GM19455 (cell line): ENCODE data around the gene GTPBP1.

Experiments
- ATAC-seq: cut with Tn5 transposase; IDR thresholded peaks from one replicate; pipeline ENCODE4 v1.9.1; 2021; ENCODE audit not compliant: unreplicated experiment

The GTPBP1 gene

DNA sequence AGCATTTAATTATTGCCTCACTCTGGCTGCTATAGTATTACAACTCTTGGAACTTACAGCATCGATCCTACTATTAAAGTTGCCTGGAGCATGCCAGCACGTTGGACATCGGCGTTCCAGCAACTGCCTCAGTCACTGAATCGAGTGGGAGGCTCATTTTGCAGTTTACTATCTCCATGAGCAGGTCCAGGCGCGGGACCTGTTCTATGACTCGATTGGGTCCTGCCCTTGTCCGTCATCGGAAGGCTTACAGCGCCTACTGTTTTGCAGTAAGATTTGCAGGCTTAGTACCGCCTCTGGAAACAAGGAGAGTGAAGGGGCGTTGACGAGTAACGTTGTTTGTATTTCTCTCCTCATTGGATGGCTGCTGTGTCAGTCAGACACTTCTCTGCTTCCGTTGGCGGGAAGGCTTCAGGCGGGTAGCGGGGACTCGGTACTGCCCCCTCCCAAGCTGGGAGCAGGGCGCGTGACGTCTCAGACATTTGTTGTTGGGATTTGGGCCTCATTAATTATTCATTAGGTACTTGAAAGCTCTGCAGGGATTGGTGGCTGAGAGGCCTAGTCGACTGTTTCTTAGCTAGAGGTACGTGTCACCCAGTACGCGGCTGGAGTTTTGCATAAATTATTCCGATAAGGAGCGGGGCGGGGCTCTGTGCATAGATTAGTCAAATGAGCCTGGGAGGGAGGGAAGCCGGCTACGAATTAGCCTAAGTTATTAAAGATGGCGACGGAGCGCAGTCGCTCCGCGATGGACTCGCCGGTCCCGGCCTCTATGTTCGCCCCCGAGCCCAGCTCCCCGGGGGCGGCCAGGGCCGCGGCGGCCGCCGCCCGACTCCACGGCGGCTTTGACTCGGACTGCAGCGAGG, at the start of gene GTPBP1:
Gene GTPBP1 (plus strand): TSS at position 710 of the 866 bp plus-strand sequence. CDS start 12 bp downstream, at position 722.
- ATAC-seq: peak; percentile 65

GRCh38 chr22:38656256-38657044, 49.3 kb upstream of the GTPBP1 start, which contains the start of the genes CBY1 and FAM227A:
Gene CBY1, plus strand, starts transcription at chr22:38656638. Its CDS starts 11,417 bp downstream, at chr22:38668055.
Gene FAM227A, minus strand, starts transcription at chr22:38656392. Its CDS starts 6,224 bp downstream, at chr22:38650168.
- peak; percentile 82 for ATAC-seq

GRCh38 chr22:38657045-38657909, 48.5 kb upstream of the GTPBP1 start:
- peak; percentile 32 for ATAC-seq

DNA sequence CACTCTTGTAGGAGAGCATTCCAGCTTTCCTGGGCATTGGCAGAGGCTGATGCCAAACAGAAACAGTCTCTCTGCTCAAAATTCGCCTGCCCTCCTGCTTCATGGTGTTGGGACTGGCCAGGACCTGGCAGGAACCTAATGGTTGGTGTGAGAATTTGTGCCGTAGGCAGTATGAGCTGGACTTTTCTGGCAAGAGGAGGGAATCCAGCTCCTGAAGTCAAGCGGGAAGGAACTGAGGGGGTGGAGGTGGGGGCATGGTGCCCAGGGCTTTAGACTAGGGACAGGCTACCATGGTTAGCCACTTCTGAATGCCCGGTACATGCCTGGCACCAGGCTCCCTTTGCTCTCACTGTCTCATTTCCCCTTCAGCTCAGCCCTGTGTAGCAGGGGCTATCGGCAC, 30.9 kb upstream of the GTPBP1 start:
- no peak for ATAC-seq

DNA sequence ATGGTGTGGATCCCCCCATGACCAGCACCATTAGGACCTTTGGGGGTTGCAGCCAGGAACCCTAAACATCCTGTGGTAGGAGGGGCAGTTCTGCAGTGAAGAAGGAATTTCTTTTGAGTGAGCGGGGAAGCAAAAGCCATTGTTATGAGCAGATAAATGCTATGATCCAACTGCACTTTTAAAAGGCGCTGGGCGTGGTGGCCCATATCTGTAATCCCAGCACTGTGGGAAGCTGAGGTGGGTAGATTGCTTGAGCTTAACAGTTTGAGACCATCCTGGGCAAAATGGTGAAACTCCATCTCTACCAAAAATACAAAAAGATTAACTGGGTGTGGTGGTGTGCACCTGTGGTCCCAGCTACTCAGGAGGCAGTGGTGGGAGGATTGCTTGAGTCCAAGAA, 29.9 kb upstream of the GTPBP1 start:
- no peak for ATAC-seq

DNA sequence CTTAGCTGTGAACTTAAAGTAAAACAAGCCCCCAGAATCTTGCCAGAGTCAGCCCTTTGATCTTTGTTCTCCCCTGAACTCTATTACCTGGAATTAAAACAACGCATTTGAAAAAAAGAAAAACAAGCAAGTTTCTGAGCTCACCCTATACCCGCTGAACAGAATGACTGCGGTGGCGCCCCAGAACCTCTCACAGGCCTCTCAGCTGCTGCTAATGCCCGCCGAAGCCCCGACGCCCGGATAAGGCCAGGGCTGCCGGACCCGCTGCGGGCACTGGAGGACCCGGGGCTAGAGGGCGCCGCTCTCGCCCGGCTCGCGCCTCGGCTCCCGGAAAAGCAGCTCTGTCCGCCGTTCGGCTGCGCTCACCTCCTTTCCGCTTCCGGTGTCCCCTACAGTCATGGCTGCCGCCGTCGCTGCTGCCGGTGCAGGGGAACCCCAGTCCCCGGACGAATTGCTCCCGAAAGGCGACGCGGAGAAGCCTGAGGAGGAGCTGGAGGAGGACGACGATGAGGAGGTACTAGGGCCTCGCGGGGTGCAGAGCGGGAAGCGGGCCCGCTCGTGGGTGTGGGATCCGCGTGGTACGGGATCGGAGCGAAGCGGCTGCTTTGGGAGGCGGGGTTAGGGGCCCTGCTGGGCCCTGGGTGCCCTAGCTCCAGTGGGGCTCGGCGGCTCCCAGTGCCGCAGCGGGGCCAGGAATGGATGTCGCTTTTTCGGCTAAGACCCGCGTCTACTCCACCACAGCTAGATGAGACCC, 24.0 kb upstream of the GTPBP1 start, which contains the start of gene TOMM22:
Gene TOMM22 (plus strand): TSS at position 376 of the 754 bp plus-strand sequence. CDS start 22 bp downstream, at position 398.
- ATAC-seq: peak; percentile 88

DNA sequence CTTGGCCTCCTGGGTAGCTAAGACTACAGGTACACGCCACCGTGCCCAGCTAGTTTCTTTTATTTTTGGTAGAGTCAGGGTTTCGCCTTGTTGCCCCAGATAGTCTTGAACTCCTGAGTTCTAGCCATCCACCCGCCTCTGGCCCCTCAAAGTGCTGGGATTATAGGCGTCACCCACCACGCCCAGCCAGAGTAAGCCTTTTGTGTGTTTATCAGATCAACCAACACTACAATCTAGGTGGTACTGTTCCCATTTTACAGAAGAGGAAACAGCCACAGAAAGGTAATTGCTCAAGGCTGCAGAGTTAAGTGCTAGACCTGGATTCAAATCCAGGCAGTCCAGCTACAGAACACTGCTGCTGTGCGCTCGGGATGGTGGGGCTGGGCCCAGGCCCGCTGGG, 20.8 kb upstream of the GTPBP1 start:
- ATAC-seq: no peak

GRCh38 chr22:38685761-38686160, 20.0 kb upstream of the GTPBP1 start:
- no peak for ATAC-seq

DNA sequence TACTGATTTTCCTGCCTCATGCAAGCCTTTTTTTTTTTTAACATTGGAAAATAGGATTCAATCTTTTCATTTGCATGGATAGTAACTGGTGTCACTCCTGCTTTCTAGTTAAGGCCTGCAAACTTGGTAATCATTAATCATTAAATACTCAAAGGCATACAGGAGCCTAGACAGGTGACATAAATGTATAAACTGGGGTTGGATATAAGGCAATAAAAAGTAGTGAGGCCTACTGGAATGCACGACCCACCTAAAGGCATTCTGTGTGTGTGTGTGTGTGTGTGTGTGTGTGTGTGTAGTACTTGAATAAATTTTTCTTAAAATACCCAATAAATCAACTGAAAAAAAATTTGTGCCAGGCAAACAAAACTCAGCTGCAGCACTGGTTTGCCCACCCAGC, 16.1 kb upstream of the GTPBP1 start:
- ATAC-seq: no peak

- ATAC-seq: no peak
These were observed 11.7 kb upstream of the GTPBP1 start for GRCh38 chr22:38694049-38694448.

- ATAC-seq: no peak
These were observed 10.8 kb upstream of the GTPBP1 start for GRCh38 chr22:38694940-38695339.

GRCh38 chr22:38696606-38697424, 8.9 kb upstream of the GTPBP1 start:
- no peak for ATAC-seq

DNA sequence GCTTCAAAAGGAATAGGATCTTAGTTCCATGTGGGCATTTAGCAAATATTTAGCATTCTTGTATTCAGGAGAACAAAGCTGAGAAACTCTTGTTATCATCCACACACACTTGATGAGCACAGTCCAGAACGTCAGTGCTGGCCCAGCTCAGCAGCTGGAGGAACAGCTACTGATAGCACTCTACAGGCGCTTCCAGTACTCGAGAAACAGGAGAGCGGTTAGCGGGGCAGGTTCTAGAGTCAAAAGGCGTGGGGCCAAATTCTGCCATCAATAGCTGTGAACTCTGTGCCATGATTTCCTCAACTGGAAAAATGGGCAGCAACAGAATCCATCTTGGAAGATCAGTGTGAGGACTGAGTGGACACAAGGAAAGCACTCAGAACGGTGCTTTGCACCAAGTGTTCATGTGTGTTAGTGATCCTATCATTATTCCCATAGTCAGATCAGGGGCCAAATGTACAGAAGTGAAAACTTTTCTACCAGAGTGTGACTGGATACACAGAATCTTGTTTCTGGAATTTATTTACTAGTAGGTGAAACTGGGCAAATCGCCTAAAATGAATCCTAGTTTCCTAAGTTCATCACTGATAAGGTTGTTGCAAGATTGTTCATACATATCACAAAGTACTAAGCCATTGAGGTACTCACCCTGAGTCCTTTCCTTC, 8.2 kb upstream of the GTPBP1 start:
- no peak for ATAC-seq

DNA sequence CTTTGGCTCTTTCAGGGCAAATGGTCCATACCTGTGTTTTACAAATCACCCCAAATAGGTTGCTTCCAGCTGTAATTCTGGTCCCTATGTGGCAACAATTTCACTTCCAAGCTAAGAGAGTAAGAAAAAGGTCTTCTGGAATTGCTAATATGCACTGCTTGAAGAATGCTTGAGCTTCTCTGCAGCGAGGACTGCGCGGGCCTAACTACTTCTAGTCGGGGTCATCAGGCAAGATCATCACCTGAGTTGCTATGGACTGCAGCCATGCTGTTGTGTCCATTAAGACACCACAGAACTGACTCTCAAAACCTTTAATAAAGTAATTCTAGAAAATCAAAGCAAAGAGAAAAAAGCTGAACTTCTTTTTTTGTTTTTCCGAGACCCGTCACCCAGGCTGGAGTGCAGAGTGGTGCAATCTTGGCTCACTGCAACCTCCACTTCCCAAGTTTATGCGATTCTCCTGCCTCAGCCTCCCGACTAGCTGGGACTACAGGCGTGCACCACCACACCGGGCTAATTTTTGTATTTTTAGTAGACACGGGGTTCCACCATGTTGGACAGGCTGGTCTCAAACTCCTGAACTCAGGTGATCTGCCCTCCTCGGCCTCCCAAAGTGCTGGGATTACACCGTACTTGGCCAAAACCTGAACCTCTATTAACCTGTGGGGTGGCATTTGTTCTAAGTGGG, 7.2 kb upstream of the GTPBP1 start:
- ATAC-seq: no peak

DNA sequence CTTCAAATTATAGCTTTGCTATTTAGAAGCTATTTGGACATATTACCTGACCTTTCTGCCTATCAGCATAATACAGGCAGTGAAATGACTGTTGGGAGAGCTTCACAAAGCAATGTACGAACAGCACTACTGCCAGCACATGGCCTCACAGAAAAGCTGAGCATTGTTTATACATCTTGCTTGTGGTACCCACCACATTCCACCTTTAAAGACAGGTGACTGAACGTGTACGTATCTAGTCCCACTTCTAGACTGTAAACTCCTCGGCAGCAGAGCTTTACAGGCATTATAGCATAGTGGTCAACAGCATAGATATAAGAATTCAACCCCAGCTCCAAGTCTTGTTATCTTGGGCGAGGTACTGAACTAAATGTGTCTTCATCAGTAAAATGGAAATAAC, 6.6 kb upstream of the GTPBP1 start:
- ATAC-seq: no peak

GRCh38 chr22:38699784-38700183, 6.0 kb upstream of the GTPBP1 start:
- no peak for ATAC-seq

GRCh38 chr22:38700270-38700788, 5.4 kb upstream of the GTPBP1 start:
- ATAC-seq: peak; percentile 27
